Measurements from ENCODE around the gene NEURL4.
A peak's percentile ranks its signal among the peaks of the same experiment; 100 is the strongest.

DNA sequence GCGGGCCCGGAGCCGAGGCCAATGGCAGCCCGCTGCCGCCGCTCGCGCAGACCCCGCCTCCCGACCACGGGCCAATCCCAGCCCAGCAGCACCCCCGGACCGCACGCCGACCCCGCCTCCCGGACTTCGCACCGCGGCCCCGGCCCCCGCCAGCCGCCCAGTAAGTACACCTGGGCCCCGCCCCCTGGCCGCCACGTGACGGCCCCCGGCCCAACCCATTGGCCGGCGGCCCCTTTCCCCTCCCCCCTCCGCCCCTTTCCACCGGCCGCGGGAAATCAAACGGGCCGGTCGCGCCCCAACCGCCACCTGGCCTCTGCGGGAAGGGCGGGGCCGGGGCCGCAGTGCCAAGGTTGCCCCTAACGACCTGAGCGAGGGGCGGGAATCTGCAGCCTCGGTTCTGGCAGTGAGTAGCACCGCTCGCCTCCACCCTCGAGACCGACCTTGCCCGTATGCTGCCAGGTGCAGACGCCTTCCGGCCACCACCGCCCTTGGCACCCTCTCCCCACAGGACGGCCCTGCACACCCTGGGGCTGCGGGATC lies 34.5 kb downstream of the NEURL4 start, which contains the start of gene YBX2:
- TF ChIP-seq RAD21 (IDR thresholded peaks at IDR 0.05; ENCODE audit: low read length) (no peak), ELF1 (IDR thresholded peaks at IDR 0.05) (no peak), TCF12 (IDR thresholded peaks at IDR 0.05) (no peak), CHD2 (IDR thresholded peaks at IDR 0.05; ENCODE audit: low read length, partially characterized antibody) (no peak), POLR2AphosphoS5 (IDR thresholded peaks at IDR 0.05; ENCODE audit: low read depth, low read length) (no peak), EP300 (IDR thresholded peaks at IDR 0.05; ENCODE audit: borderline replicate concordance in 1 of 2, low read depth in 1 of 2, low read length in 1 of 2) (no peak), SIN3A (IDR thresholded peaks at IDR 0.05; ENCODE audit: borderline replicate concordance, low read depth, low read length) (no peak)
- TF ChIP-seq, protein P1, sequence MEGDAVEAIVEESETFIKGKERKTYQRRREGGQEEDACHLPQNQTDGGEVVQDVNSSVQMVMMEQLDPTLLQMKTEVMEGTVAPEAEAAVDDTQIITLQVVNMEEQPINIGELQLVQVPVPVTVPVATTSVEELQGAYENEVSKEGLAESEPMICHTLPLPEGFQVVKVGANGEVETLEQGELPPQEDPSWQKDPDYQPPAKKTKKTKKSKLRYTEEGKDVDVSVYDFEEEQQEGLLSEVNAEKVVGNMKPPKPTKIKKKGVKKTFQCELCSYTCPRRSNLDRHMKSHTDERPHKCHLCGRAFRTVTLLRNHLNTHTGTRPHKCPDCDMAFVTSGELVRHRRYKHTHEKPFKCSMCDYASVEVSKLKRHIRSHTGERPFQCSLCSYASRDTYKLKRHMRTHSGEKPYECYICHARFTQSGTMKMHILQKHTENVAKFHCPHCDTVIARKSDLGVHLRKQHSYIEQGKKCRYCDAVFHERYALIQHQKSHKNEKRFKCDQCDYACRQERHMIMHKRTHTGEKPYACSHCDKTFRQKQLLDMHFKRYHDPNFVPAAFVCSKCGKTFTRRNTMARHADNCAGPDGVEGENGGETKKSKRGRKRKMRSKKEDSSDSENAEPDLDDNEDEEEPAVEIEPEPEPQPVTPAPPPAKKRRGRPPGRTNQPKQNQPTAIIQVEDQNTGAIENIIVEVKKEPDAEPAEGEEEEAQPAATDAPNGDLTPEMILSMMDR (IDR thresholded peaks at IDR 0.05) = no peak
- TF ChIP-seq, protein P2, sequence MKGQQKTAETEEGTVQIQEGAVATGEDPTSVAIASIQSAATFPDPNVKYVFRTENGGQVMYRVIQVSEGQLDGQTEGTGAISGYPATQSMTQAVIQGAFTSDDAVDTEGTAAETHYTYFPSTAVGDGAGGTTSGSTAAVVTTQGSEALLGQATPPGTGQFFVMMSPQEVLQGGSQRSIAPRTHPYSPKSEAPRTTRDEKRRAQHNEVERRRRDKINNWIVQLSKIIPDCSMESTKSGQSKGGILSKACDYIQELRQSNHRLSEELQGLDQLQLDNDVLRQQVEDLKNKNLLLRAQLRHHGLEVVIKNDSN (IDR thresholded peaks at IDR 0.05; ENCODE audit: borderline replicate concordance, low read depth) = peak; percentile 87
- TF ChIP-seq, protein P3, sequence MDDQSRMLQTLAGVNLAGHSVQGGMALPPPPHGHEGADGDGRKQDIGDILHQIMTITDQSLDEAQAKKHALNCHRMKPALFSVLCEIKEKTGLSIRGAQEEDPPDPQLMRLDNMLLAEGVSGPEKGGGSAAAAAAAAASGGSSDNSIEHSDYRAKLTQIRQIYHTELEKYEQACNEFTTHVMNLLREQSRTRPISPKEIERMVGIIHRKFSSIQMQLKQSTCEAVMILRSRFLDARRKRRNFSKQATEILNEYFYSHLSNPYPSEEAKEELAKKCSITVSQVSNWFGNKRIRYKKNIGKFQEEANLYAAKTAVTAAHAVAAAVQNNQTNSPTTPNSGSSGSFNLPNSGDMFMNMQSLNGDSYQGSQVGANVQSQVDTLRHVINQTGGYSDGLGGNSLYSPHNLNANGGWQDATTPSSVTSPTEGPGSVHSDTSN (IDR thresholded peaks at IDR 0.05) = no peak
- TF ChIP-seq, protein P4, sequence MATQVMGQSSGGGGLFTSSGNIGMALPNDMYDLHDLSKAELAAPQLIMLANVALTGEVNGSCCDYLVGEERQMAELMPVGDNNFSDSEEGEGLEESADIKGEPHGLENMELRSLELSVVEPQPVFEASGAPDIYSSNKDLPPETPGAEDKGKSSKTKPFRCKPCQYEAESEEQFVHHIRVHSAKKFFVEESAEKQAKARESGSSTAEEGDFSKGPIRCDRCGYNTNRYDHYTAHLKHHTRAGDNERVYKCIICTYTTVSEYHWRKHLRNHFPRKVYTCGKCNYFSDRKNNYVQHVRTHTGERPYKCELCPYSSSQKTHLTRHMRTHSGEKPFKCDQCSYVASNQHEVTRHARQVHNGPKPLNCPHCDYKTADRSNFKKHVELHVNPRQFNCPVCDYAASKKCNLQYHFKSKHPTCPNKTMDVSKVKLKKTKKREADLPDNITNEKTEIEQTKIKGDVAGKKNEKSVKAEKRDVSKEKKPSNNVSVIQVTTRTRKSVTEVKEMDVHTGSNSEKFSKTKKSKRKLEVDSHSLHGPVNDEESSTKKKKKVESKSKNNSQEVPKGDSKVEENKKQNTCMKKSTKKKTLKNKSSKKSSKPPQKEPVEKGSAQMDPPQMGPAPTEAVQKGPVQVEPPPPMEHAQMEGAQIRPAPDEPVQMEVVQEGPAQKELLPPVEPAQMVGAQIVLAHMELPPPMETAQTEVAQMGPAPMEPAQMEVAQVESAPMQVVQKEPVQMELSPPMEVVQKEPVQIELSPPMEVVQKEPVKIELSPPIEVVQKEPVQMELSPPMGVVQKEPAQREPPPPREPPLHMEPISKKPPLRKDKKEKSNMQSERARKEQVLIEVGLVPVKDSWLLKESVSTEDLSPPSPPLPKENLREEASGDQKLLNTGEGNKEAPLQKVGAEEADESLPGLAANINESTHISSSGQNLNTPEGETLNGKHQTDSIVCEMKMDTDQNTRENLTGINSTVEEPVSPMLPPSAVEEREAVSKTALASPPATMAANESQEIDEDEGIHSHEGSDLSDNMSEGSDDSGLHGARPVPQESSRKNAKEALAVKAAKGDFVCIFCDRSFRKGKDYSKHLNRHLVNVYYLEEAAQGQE (IDR thresholded peaks at IDR 0.05; ENCODE audit: low read depth, low read length) = no peak

Measured in SK-N-SH (cell line).